Gastroesophageal sphincter (tissue), 4 donors: ENCODE results near the gene DMPK. TPM values are rescaled to one million over a fixed set of nuclear protein-coding genes. Genes with fewer than 3 reads are reported as not detected.

ENCODE experiments used
- ATAC-seq: fragments of 150-250 bp; one replicate; pipeline ENCODE4 v1.9.1; 2016; ENCODE audit warnings: mild to moderate bottlenecking, moderate library complexity
- H3K27ac ChIP-seq, 4 donors: fragments of 200-600 bp; sonication (generic) in 3 of 4; 1 replicate in 3 of 4; 2 replicates in 1 of 4; pipeline ENCODE4 v1.5.1; 2016 to 2019
- H3K27me3 ChIP-seq: fragments of 200-600 bp; sonication (generic); one replicate; pipeline ENCODE4 v1.5.1; 2019
- H3K36me3 ChIP-seq, 2 donors: fragments of 200-600 bp; sonication (generic); one replicate each; pipeline ENCODE4 v1.5.1; 2019; ENCODE audit warnings: control low read depth in 1 of 2
- H3K4me1 ChIP-seq, 3 donors: fragments of 200-600 bp; sonication (generic); 1 replicate in 2 of 3; 2 replicates in 1 of 3; pipeline ENCODE4 v1.5.1; 2016 to 2019; ENCODE audit warnings: control low read depth in 2 of 3
- H3K4me3 ChIP-seq, 2 donors: fragments of 200-600 bp; sonication (generic); one replicate each; pipeline ENCODE4 v1.5.1; 2019; ENCODE audit warnings: mild to moderate bottlenecking in 1 of 2, moderate library complexity in 1 of 2
- H3K9me3 ChIP-seq, 3 donors: fragments of 200-600 bp; sonication (generic); one replicate each; pipeline ENCODE4 v1.5.1; 2017 to 2019; ENCODE audit warnings: control low read depth in 2 of 3
- CTCF ChIP-seq, 4 experiments: fragments of 200-600 bp in 2 of 4; fragments of 450-650 bp in 2 of 4; sonication (generic) in 1 of 4; IDR thresholded peaks; one replicate each; pipeline ENCODE4 v1.5.1; 2017 to 2019; ENCODE audit warnings: antibody characterized with exemption in 4 of 4, mild to moderate bottlenecking in 2 of 4, moderate library complexity in 2 of 4
- EP300 ChIP-seq: sonication (generic); formaldehyde crosslinking; IDR thresholded peaks from one replicate; pipeline ENCODE4 v1.6.1; 2017; ENCODE audit warnings: antibody characterized with exemption, mild to moderate bottlenecking
- POLR2A ChIP-seq, 2 donors: fragments of 450-650 bp; IDR thresholded peaks; one replicate each; pipeline ENCODE4 v1.6.1; 2017; ENCODE audit warnings: antibody characterized with exemption in 2 of 2, mild to moderate bottlenecking in 2 of 2, moderate library complexity in 1 of 2
- POLR2AphosphoS5 ChIP-seq: sonication (generic); formaldehyde crosslinking; IDR thresholded peaks from one replicate; pipeline ENCODE4 v1.6.1; 2017; ENCODE audit warnings: antibody characterized with exemption
- WGBS, 2 donors: methylation state at CpG; one replicate each; pipeline ENCODE4 v1.1.5; 2018; ENCODE audit warnings: low coverage in 1 of 2; 5-methylcytosine and 5-hydroxymethylcytosine counted together
- total RNA-seq, 4 donors: library from RNA; depleted of rRNA; stranded (reverse); fragments of >200 nt; gene quantifications; one replicate each; pipeline ENCODE4 v1.1.0, GENCODE V29; 2016

DMPK gene
- total RNA-seq = 100 to 1,000 TPM; 223 to 464 (median 330) TPM

- peak; percentile 42 for ATAC-seq
- peak; percentile 59 for TF ChIP-seq POLR2AphosphoS5
- peak; percentile 51 to 55 for TF ChIP-seq POLR2A (IDR thresholded peaks at IDR 0.05)
- TF ChIP-seq EP300 = no peak
- peak in 1 of 4 experiments; percentile 20 for TF ChIP-seq CTCF (IDR thresholded peaks at IDR 0.05)
Measured at GRCh38 chr19:45782162-45782691, at the start of gene DMPK. Gene DMPK (minus strand): TSS chr19:45782490. CDS start chr19:45782352, 138 bp downstream.

GRCh38 chr19:45828945-45829344 is 46.7 kb upstream of the DMPK start:
- Histone ChIP-seq H3K4me1 (peaks cover 0 to 11% (median 4%) of the 10 kb centered on the region in 3 donors), H3K27me3 (no peaks in the 10 kb centered on the region), H3K4me3 (no peak overlapping the region), H3K36me3 (peaks cover 0 to 100% of the 10 kb centered on the region in 2 donors), H3K9me3 (no peaks in the 10 kb centered on the region), H3K27ac (no peak overlapping the region)
- TF ChIP-seq EP300 (no peak), CTCF (IDR thresholded peaks at IDR 0.05) (no peak), POLR2AphosphoS5 (no peak), POLR2A (IDR thresholded peaks at IDR 0.05) (no peak)
- no peak for ATAC-seq
- WGBS, 2 donors = 91 to 100% methylated on average over 1 to 12 of the region's 16 CpGs

More at GRCh38 chr19:45782162-45782691, at the start of gene DMPK:
- Histone ChIP-seq H3K4me3 (peak within 1 kb of the TSS; percentile 66 to 90), H3K27ac (peak within 1 kb of the TSS; percentile 75 to 97 (median 92)), H3K27me3 (no peaks in the 10 kb centered on the region), H3K9me3 (no peaks in the 10 kb centered on the region), H3K4me1 (peaks cover 8 to 93% (median 28%) of the 10 kb centered on the region in 3 donors), H3K36me3 (peaks cover 0 to 40% of the 10 kb centered on the region in 2 donors)
- no CpG with 5 or more reads among the region's 18 CpGs for WGBS, 2 donors

- no peak for ATAC-seq
- Histone ChIP-seq H3K36me3 (peaks cover 0 to 100% of the 10 kb centered on the region in 2 donors), H3K9me3 (no peaks in the 10 kb centered on the region), H3K4me3 (no peak overlapping the region), H3K27ac (no peak overlapping the region), H3K27me3 (no peaks in the 10 kb centered on the region), H3K4me1 (peaks cover 0 to 13% (median 4%) of the 10 kb centered on the region in 3 donors)
- 80 to 83% methylated on average over 5 to 9 of the region's 9 CpGs for WGBS, 2 donors
- TF ChIP-seq POLR2A (IDR thresholded peaks at IDR 0.05) (no peak), CTCF (IDR thresholded peaks at IDR 0.05) (no peak), POLR2AphosphoS5 (no peak)
Measured at GRCh38 chr19:45828523-45828922, 46.2 kb upstream of the DMPK start.

GRCh38 chr19:45827459-45828093 is 45.3 kb upstream of the DMPK start:
- no peak for ATAC-seq
- Histone ChIP-seq H3K27ac (no peak overlapping the region), H3K36me3 (peaks cover 0 to 100% of the 10 kb centered on the region in 2 donors), H3K4me3 (no peak overlapping the region), H3K27me3 (no peaks in the 10 kb centered on the region), H3K9me3 (no peaks in the 10 kb centered on the region), H3K4me1 (peaks cover 0 to 13% (median 4%) of the 10 kb centered on the region in 3 donors)
- TF ChIP-seq POLR2A (IDR thresholded peaks at IDR 0.05) (no peak), POLR2AphosphoS5 (no peak), EP300 (no peak), CTCF (IDR thresholded peaks at IDR 0.05) (no peak)
- WGBS, 2 donors = 100% methylated on average over 2 to 4 of the region's 16 CpGs

- Histone ChIP-seq H3K4me1 (peaks cover 0 to 13% (median 4%) of the 10 kb centered on the region in 3 donors), H3K4me3 (no peak overlapping the region), H3K27ac (no peak overlapping the region), H3K9me3 (no peaks in the 10 kb centered on the region), H3K27me3 (no peaks in the 10 kb centered on the region), H3K36me3 (peaks cover 0 to 98% of the 10 kb centered on the region in 2 donors)
- TF ChIP-seq POLR2AphosphoS5 = no peak
- TF ChIP-seq EP300 = no peak
- no peak for TF ChIP-seq POLR2A (IDR thresholded peaks at IDR 0.05)
- no peak for TF ChIP-seq CTCF (IDR thresholded peaks at IDR 0.05)
- 55% methylated on average over 2 of the region's 11 CpGs; no CpG with 5 or more reads in 1 of the 2 donors for WGBS, 2 donors
- ATAC-seq = no peak
Measured at GRCh38 chr19:45826934-45827333, 44.6 kb upstream of the DMPK start.
